GM23338 (cell line): ENCODE data around the gene SRSF12.
"Not testable (repeated sequence)": the region's sequence is repeated elsewhere in the genome, so short reads cannot be mapped to it uniquely, and the experiment has no call there.

Experiments
- CREB1 ChIP-seq: fragments of 250-450 bp; sonication (Bioruptor Pico); IDR thresholded peaks from 2 replicates; pipeline ENCODE4 v1.5.0; 2020; ENCODE audit warnings: low read depth, mild to moderate bottlenecking, moderate library complexity
- CTCF ChIP-seq, 2 experiments: fragments of 200-600 bp in 1 of 2; sonication (generic) in 1 of 2; conservative IDR thresholded peaks; 2 replicates each; pipeline versions ENCODE4 v1.5.1 to v1.6.1; 2016 to 2017; ENCODE audit warnings: antibody characterized with exemption in 2 of 2, low read depth in 2 of 2, mild to moderate bottlenecking in 2 of 2, moderate library complexity in 1 of 2
- EZH2 ChIP-seq: fragments of 200-600 bp; sonication (generic); IDR thresholded peaks from one replicate; pipeline ENCODE4 v1.8.0; 2017; ENCODE audit warnings: antibody characterized with exemption, mild to moderate bottlenecking, low read depth; ENCODE audit not compliant: unreplicated experiment
- EZH2phosphoT487 ChIP-seq: fragments of 200-600 bp; sonication (generic); IDR thresholded peaks from one replicate; pipeline ENCODE4 v1.8.1; 2018; ENCODE audit warnings: antibody characterized with exemption; ENCODE audit not compliant: unreplicated experiment
- JUNB ChIP-seq: IDR thresholded peaks from one replicate; pipeline ENCODE4 v1.6.1; 2016; ENCODE audit warnings: antibody characterized with exemption; ENCODE audit not compliant: unreplicated experiment
- POLR2AphosphoS5 ChIP-seq: IDR thresholded peaks from 2 replicates; pipeline ENCODE4 v1.6.1; 2016; ENCODE audit warnings: antibody characterized with exemption, low read depth
- REST ChIP-seq: IDR thresholded peaks from one replicate; pipeline ENCODE4 v1.6.1; 2018; ENCODE audit warnings: antibody characterized with exemption; ENCODE audit not compliant: unreplicated experiment

GRCh38 chr6:89128256-89128671 is 10.4 kb upstream of the SRSF12 start:
- not testable (repeated sequence) for TF ChIP-seq EZH2; REST; CTCF (conservative IDR thresholded peaks at IDR 0.05; ENCODE audit: low read depth in 2 of 2); JUNB; CREB1 (CRISPR knock-in tag); POLR2AphosphoS5; EZH2phosphoT487
